GM23338 (cell line): Measurements from ENCODE around the gene DIP2C. TPM values are rescaled to one million over a fixed set of nuclear protein-coding genes. Genes with fewer than 3 reads are reported as not detected.

Source experiments
- ATAC-seq: fragments of 200-7000 bp; cut with Tn5 transposase; 3 replicates; pipeline ENCODE4 v1.9.1; 2020
- DNase-seq: peaks from one replicate; pipeline ENCODE4 v3.0.0-alpha.2; 2015; ENCODE audit warnings: low spot score
- H2AFZ ChIP-seq: fragments of 200-600 bp; sonication (generic); 2 replicates; pipeline ENCODE4 v1.8.0; 2016; ENCODE audit warnings: antibody characterized with exemption, mild to moderate bottlenecking, moderate library complexity
- H3F3A ChIP-seq: fragments of 200-600 bp; sonication (generic); replicated peaks from 2 replicates; pipeline ENCODE4 v1.8.0; 2017; ENCODE audit warnings: antibody characterized with exemption, mixed run types, low read depth
- H3K27ac ChIP-seq: fragments of 200-600 bp; sonication (generic); 2 replicates; pipeline ENCODE4 v1.6.1; 2016; ENCODE audit warnings: low read depth
- H3K27me3 ChIP-seq: fragments of 200-600 bp; sonication (generic); 2 replicates; pipeline ENCODE4 v1.8.0; 2016; ENCODE audit warnings: mild to moderate bottlenecking, mixed run types, moderate library complexity; ENCODE audit not compliant: insufficient read depth
- H3K36me3 ChIP-seq: fragments of 200-600 bp; sonication (generic); 2 replicates; pipeline ENCODE4 v1.8.0; 2016; ENCODE audit warnings: mild to moderate bottlenecking; ENCODE audit not compliant: insufficient read depth
- H3K4me1 ChIP-seq: fragments of 200-600 bp; sonication (generic); 2 replicates; pipeline ENCODE4 v1.8.0; 2016; ENCODE audit warnings: mild to moderate bottlenecking, moderate library complexity; ENCODE audit not compliant: insufficient read depth
- H3K4me2 ChIP-seq: fragments of 200-600 bp; sonication (generic); 2 replicates; pipeline ENCODE4 v1.7.1; 2017; ENCODE audit warnings: mixed run types
- H3K4me3 ChIP-seq: fragments of 200-600 bp; sonication (generic); 2 replicates; pipeline ENCODE4 v1.6.1; 2016; ENCODE audit warnings: mixed run types
- H3K79me2 ChIP-seq: fragments of 200-600 bp; sonication (generic); replicated peaks from 2 replicates; pipeline ENCODE4 v1.8.0; 2017; ENCODE audit warnings: mild to moderate bottlenecking; ENCODE audit not compliant: insufficient read depth
- H3K9me2 ChIP-seq: fragments of 200-600 bp; sonication (generic); 2 replicates; pipeline ENCODE4 v1.8.0; 2017; ENCODE audit not compliant: insufficient read depth
- H4K20me1 ChIP-seq: fragments of 200-600 bp; sonication (generic); replicated peaks from 2 replicates; pipeline ENCODE4 v1.8.0; 2017; ENCODE audit warnings: mild to moderate bottlenecking; ENCODE audit not compliant: insufficient read depth
- H3K27ac Mint-ChIP-seq: 2 replicates; pipeline ENCODE4 v1.8.0; 2020; ENCODE audit warnings: inconsistent platforms, mild to moderate bottlenecking, moderate library complexity, mixed read lengths
- H3K27me3 Mint-ChIP-seq: 3 replicates; pipeline ENCODE4 v1.8.0; 2022; ENCODE audit warnings: low read depth, mild to moderate bottlenecking, moderate library complexity, mixed read lengths, inconsistent platforms; ENCODE audit not compliant: insufficient read depth, poor library complexity
- H3K36me3 Mint-ChIP-seq: 3 replicates; pipeline ENCODE4 v1.8.0; 2021; ENCODE audit warnings: low read depth, mild to moderate bottlenecking, inconsistent platforms, moderate library complexity, mixed read lengths
- H3K4me1 Mint-ChIP-seq: 3 replicates; pipeline ENCODE4 v1.8.0; 2020; ENCODE audit warnings: mild to moderate bottlenecking, inconsistent platforms, mixed read lengths
- H3K4me3 Mint-ChIP-seq: 3 replicates; pipeline ENCODE4 v1.8.0; 2021; ENCODE audit warnings: moderate library complexity, mild to moderate bottlenecking, inconsistent platforms, mixed read lengths
- H3K9me3 Mint-ChIP-seq: 3 replicates; pipeline ENCODE4 v1.8.0; 2020; ENCODE audit warnings: moderate library complexity, mild to moderate bottlenecking, inconsistent platforms, mixed read lengths
- JUNB ChIP-seq: IDR thresholded peaks from one replicate; pipeline ENCODE4 v1.6.1; 2016; ENCODE audit warnings: antibody characterized with exemption; ENCODE audit not compliant: unreplicated experiment
- NANOG ChIP-seq: IDR thresholded peaks from 2 replicates; pipeline ENCODE4 v1.6.1; 2016; ENCODE audit warnings: antibody characterized with exemption, borderline replicate concordance
- REST ChIP-seq: IDR thresholded peaks from one replicate; pipeline ENCODE4 v1.6.1; 2018; ENCODE audit warnings: antibody characterized with exemption; ENCODE audit not compliant: unreplicated experiment
- STAT1 ChIP-seq: IDR thresholded peaks from one replicate; pipeline ENCODE4 v1.6.1; 2016; ENCODE audit warnings: antibody characterized with exemption; ENCODE audit not compliant: unreplicated experiment
- ZNF114 ChIP-seq: fragments of 250-450 bp; sonication (Bioruptor Pico); IDR thresholded peaks from 2 replicates; pipeline ENCODE4 v1.5.0; 2020; ENCODE audit warnings: mild to moderate bottlenecking, moderate library complexity
- ZNF331 ChIP-seq: fragments of 250-450 bp; sonication (Bioruptor Pico); IDR thresholded peaks from 2 replicates; pipeline ENCODE4 v1.5.0; 2020; ENCODE audit warnings: low read depth, mild to moderate bottlenecking, moderate library complexity
- ZNF462 ChIP-seq: fragments of 250-450 bp; sonication (Bioruptor Pico); IDR thresholded peaks from 2 replicates; pipeline ENCODE4 v1.5.0; 2020; ENCODE audit warnings: mild to moderate bottlenecking, moderate library complexity
- polyA plus RNA-seq: library from polyadenylated mRNA; unstranded; fragments of >200 nt; fragmentation: Nextera tagmentation; extraction: Ambion mirVana; gene quantifications from 2 replicates; pipeline ENCODE4 v1.2.1, GENCODE V29; 2016
- total RNA-seq: library from RNA; depleted of rRNA; stranded (reverse); fragments of >200 nt; shearing (Covaris generic); gene quantifications from 2 replicates; pipeline ENCODE4 v1.2.3, GENCODE V29; 2014
- TF ChIP-seq, protein P1 (sequence below): IDR thresholded peaks from 2 replicates; pipeline ENCODE4 v1.6.1; 2016; ENCODE audit warnings: antibody characterized with exemption

DIP2C gene
- total and polyA plus RNA-seq, 2 experiments from 2014 or later: 5.1 to 7.7 TPM

DNA sequence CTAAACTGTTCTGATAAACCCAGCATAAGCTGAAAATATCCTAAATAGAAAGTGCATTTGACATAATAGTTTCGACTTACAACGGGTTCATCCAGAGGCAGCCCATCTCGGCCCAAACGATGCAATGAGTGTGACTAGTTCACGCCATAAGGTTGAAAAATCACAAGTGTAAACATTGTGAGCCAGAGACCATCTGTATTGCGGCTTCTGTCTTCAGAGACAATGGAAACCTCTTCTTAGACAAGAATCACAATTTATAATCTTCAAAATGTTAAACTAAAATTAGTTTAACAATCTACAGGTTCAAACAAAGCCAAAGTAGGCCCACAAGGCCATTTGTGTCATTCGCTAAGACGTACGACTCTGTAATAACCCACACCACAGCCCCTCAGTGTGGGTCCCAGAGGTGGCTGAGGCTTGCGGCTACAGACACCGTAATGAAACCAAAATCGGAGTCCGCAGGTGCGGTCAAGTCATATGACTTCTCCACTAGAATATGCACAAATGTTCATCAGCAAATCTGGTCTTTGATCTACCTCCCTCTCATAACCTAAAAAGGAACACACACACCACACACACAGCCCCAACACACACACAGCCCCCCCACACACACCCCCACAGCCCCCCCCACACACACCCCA, 81.8 kb downstream of the DIP2C start:
- peak overlapping the region; percentile 68; the same call in 1 of the 2 replicates for H3K27ac ChIP-seq
- Mint-ChIP-seq H3K4me3 (no peak overlapping the region), H3K9me3 (no peaks in the 10 kb centered on the region; the same call in 2 of the 3 replicates), H3K27me3 (peaks cover 2% of the 10 kb centered on the region), H3K36me3 (no peaks in the 10 kb centered on the region), H3K27ac (no peak overlapping the region), H3K4me1 (peaks cover 38% of the 10 kb centered on the region)
- no peaks in the 10 kb centered on the region for H3K9me2 ChIP-seq
- no peak for TF ChIP-seq JUNB
- no peak for TF ChIP-seq NANOG
- TF ChIP-seq STAT1: no peak
- TF ChIP-seq ZNF331 (CRISPR knock-in tag): no peak
- no peak for TF ChIP-seq ZNF462 (CRISPR knock-in tag)
- TF ChIP-seq REST: no peak
- TF ChIP-seq ZNF114 (CRISPR knock-in tag): no peak
- TF ChIP-seq, protein P1, sequence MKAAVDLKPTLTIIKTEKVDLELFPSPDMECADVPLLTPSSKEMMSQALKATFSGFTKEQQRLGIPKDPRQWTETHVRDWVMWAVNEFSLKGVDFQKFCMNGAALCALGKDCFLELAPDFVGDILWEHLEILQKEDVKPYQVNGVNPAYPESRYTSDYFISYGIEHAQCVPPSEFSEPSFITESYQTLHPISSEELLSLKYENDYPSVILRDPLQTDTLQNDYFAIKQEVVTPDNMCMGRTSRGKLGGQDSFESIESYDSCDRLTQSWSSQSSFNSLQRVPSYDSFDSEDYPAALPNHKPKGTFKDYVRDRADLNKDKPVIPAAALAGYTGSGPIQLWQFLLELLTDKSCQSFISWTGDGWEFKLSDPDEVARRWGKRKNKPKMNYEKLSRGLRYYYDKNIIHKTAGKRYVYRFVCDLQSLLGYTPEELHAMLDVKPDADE: no peak
- DNase-seq (no peak), ATAC-seq (no peak)
- peaks cover 3% of the 10 kb centered on the region; the same call in 1 of the 2 replicates for H3K4me1 ChIP-seq
- H3K36me3 ChIP-seq: no peaks in the 10 kb centered on the region
- peaks cover 23% of the 10 kb centered on the region for H3K79me2 ChIP-seq
- H3K27me3 ChIP-seq: no peaks in the 10 kb centered on the region
- 0 out of 2 replicates have a peak, but pooled peaks cover 3% of the 10 kb centered on the region for H3F3A ChIP-seq
- H3K4me3 ChIP-seq: no peak overlapping the region
- peaks cover 3% of the 10 kb centered on the region for H4K20me1 ChIP-seq
- no peak overlapping the region for H2AFZ ChIP-seq
- no peak overlapping the region for H3K4me2 ChIP-seq
